ENCODE results near the gene FOXO4. TPM values are rescaled to one million over a fixed set of nuclear protein-coding genes. Genes with fewer than 3 reads are reported as not detected.

FOXO4 gene, protein sequence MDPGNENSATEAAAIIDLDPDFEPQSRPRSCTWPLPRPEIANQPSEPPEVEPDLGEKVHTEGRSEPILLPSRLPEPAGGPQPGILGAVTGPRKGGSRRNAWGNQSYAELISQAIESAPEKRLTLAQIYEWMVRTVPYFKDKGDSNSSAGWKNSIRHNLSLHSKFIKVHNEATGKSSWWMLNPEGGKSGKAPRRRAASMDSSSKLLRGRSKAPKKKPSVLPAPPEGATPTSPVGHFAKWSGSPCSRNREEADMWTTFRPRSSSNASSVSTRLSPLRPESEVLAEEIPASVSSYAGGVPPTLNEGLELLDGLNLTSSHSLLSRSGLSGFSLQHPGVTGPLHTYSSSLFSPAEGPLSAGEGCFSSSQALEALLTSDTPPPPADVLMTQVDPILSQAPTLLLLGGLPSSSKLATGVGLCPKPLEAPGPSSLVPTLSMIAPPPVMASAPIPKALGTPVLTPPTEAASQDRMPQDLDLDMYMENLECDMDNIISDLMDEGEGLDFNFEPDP
- total RNA-seq, result 4.1 and 8.1 TPM in 2 replicates

DNA sequence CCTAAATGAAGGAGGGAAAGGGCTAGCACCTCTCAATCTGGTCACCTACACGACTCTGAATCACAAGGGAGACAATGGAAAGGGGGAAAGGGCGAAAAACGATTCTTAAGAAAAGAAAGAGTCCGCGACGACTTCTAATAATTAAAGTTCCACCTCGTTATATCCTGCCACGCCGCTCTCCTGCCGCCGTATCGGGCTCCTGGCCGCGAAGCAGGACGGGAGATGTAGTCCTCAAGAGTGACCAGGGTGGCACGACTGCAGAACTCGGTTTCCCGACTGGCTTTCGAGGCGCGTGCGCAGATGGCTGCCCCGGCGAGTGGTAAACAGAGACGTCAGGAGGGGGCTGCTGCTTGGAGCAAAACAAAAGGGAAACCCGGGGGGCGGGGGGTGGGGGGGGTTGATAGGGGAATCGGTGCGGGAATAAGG lies at the start of gene FOXO4:
FOXO4 (plus strand) TSS at position 297 of the 426 bp plus-strand sequence. CDS start 678 bp downstream, outside the sequence.

DNA sequence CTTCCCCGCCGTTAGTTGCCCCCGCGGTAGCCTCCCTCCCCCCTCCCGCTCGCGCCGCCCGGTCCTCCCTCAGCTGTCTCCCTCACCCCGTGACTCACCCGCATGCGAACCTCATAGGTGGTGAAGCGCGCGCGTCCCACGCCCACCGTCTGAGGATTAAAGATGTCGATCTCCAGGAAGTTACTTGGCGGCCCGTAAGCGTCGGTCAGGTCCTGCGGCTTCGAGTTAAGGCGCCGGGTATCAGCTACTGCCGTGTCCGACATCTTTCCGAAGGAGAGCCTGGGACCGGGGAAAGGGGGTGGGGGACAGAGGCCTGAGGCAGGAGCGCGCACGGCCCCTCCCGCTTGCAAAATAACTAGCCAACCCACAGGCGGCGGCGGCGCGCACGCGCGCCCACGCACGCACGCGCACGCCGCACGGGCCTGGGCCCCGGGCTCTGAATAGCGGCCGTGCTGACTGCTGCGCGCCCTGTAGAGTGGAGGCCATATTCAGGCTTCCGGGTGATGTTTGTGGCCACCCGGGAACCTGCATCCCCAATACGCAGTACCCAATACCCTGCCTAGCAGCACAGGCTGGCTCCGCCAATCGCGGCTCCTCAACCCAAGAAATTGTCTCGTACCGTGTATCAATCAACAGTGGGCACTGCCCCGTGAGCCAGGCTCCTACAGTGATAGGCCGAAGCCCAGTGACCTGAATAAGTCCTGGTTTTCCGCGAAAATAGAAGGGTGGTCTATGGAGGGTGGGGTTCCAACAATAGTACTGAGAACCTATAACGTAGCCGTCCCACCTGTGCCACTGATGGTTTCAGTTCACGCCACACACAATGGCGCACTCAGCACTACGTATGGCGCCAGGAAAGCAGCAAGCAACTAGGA lies 27.4 kb upstream of the FOXO4 start, which contains the start of gene SNX12:
SNX12 (minus strand) TSS at position 291 of the 875 bp plus-strand sequence; CDS start at position 263, 28 bp downstream.

DNA sequence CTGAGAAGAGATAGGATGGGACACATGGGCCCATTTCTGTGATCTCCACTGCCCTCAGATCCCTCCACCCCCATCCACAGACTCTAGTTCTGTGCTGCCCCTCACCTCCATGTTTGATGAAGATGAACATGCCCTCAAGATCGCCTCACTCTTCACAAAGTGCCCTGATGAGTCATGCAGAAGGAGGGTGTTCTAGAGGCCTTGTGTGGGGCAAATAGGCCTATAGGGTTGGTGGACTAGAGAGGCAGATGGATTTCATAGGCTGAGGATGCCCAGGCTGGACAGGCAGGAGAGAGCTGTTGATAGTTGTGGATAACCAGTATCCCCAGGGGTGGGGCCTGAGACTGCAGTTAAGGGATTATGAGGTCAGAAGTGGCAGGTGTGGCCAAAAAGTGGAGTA lies 10.8 kb downstream of the FOXO4 start, which contains the start of gene CXorf65:
CXorf65 (minus strand) TSS at position 314 of the 400 bp plus-strand sequence; CDS start at position 130, 184 bp downstream.

DNA sequence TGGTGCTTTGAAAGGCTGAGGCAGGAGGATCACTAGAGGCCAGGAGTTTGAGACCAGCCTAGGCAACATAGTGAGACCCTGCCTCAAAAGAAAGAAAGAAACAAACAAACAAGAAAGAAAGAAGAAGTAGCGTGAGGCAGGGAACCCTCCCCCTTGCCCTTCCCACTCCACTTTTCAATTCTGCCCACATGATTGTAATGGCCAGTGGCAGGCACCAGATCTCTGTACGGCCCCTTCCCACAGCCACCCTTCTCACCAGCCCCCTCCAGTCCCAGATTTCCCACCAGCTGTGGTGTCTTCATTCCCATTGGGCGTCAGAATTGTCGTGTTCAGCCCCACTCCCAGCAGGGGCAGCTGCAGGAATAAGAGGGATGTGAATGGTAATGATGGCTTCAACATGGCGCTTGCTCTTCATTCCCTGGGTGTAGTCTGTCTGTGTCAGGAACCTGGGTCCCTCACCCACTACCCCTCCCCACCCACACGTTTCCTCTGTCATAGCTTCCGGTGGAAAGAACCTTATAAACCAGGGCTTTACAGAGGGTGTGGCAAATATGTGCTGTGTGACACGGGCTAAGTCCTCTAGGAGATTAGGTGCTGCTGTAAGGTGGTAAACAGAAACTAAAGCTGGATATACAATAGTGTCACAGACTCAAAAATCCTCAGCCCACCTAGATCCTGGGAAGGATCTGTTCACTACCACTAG lies 15.6 kb downstream of the FOXO4 start, which contains the start of gene IL2RG:
IL2RG (minus strand) TSS at position 437 of the 703 bp plus-strand sequence; CDS start at position 399, 38 bp downstream.

DNA sequence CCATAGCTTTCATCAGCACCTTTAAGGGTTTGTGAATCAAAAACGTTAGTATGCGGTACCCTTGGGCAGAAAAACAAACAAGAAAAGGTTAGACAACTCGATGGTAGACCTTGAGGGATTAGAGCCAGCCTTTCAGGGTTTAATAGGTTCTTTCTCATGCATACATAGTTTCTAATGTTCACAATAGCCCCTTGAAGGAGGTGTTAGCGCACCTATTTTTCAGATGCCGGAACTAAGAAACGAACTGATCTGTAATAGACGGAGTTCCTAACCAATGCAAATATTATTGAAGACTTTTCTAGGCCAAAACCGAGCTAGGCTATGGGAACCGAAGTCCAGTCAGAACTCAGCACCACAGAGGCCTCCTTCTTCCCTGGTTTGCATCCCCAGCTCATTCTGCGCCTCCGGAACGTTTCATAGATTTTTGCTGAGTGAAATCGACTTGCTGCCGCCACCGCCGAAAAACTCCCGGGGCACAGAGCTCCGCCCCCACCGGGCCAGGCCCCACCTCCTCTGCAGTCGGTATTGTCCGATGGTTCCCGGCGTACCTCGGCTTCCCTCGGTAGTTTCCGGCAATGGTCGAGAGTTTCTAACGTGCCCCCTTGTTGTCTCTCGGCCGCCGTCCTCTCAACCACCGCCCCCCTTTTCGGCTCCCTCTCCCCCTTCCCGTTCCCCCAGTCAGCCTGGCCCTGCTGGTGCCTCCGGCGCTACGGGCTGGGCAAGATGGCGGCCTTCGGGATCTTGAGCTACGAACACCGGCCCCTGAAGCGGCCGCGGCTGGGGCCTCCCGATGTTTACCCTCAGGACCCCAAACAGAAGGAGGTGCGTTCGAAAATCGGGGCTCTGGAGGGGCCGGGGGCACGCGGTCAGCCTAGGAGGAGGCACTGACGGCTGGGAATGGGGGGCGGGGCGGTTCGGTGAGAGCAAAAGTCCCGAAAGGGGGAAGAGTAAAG lies 22.7 kb downstream of the FOXO4 start, which contains the start of gene MED12:
MED12 (plus strand) TSS at position 565 of the 953 bp plus-strand sequence; CDS start at position 724, 159 bp downstream.

DNA sequence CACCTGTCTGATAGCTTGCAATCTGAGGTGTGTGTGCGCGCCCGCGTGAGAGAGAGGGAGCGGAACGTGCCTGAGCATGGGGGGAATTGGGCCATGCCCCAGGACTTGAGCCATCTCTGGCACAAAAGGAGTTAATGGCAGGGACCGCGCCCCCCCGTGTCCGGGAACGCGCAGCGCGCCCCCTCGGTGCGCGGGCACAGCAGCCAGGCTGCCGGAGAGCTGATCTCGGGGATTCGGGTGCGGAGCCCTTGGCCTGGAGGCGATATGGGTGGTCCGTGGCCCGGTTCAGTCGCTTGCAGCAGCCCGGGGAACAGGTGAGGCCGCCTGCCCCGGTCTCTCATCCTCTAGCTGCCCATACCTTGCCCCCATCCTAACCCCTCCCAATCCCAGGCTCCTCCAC lies 49.0 kb downstream of the FOXO4 start, which contains the start of gene NLGN3:
NLGN3 (plus strand) TSS at position 191 of the 400 bp plus-strand sequence. CDS start 2,909 bp downstream, outside the sequence.

Other genes starting within 250 kb of the FOXO4 start
- gene TEX11, start 187.1 kb upstream of the FOXO4 start, total RNA-seq, result not detected in 2 replicates
- not detected in 2 replicates for gene SLC7A3, start 164.8 kb upstream of the FOXO4 start, total RNA-seq
- gene SNX12, start 27.5 kb upstream of the FOXO4 start, total RNA-seq, result 65.1 and 79.3 TPM in 2 replicates
- gene CXorf65, start 10.9 kb downstream of the FOXO4 start, total RNA-seq, result not detected in 2 replicates
- not detected in 2 replicates for gene IL2RG, start 15.7 kb downstream of the FOXO4 start, total RNA-seq
- gene MED12, start 22.7 kb downstream of the FOXO4 start, total RNA-seq, result 29.3 and 34.3 TPM in 2 replicates
- gene NLGN3, start 49.0 kb downstream of the FOXO4 start, total RNA-seq, result 0.26 and 0.95 TPM in 2 replicates
- not detected in 2 replicates for gene GJB1, start 127.4 kb downstream of the FOXO4 start, total RNA-seq
- gene ZMYM3, start 158.3 kb downstream of the FOXO4 start, total RNA-seq, result 8.7 and 11.2 TPM in 2 replicates
- gene NONO, start 187.8 kb downstream of the FOXO4 start, total RNA-seq, result 383 and 436 TPM in 2 replicates
- 0.43 and 0.47 TPM in 2 replicates for gene ITGB1BP2, start 205.9 kb downstream of the FOXO4 start, total RNA-seq

Measured in bronchial smooth muscle cell (primary cell).